KBM-7 (cell line): ENCODE data around the gene CCDC187.
"Not testable (repeated sequence)": the region's sequence is repeated elsewhere in the genome, so short reads cannot be mapped to it uniquely, and the experiment has no call there.

Experiments
- DNase-seq: peaks from one replicate; pipeline ENCODE4 v3.0.0-alpha.2; 2015
- in situ Hi-C: fragments of 300-500 bp; cut with MboI; formaldehyde crosslinking; loops from 2 replicates; pipeline ENCODE4 v1.14.3; 2020; ENCODE audit warnings: low sequenced_read_pairs, low pct_unique_long_range_greater_than_20kb, mixed read lengths

The CCDC187 gene

GRCh38 chr9:136276716-136277115 lies 27.2 kb downstream of the CCDC187 start:
- DNase-seq, result no peak
- in situ Hi-C loops, result loop anchor here (10.0 kb wide), 1 partner anchor 102 kb away; no protein-coding TSS in a partner anchor

- DNase-seq, result no peak
- in situ Hi-C loops, result loop anchor here (10.0 kb wide), 1 partner anchor 101 kb away; no protein-coding TSS in a partner anchor
Measured at GRCh38 chr9:136275655-136276429, 28.1 kb downstream of the CCDC187 start.

GRCh38 chr9:136274786-136275654 lies 28.9 kb downstream of the CCDC187 start:
- no peak for DNase-seq
- in situ Hi-C loops, result loop anchor here (10.0 kb wide), 1 partner anchor 100 kb away; no protein-coding TSS in a partner anchor

GRCh38 chr9:136273921-136274785 lies 29.7 kb downstream of the CCDC187 start:
- in situ Hi-C loops, result loop anchor here (10.0 kb wide), 1 partner anchor 99 kb away; no protein-coding TSS in a partner anchor
- DNase-seq, result no peak

- no peak for DNase-seq
- in situ Hi-C loops, result loop anchor here (10.0 kb wide), 1 partner anchor 99 kb away; no protein-coding TSS in a partner anchor
Measured at GRCh38 chr9:136273244-136273865, 30.5 kb downstream of the CCDC187 start.

GRCh38 chr9:136270173-136270705 lies 33.7 kb downstream of the CCDC187 start:
- in situ Hi-C loops, result loop anchor here (10.0 kb wide), 1 partner anchor 95 kb away; no protein-coding TSS in a partner anchor
- DNase-seq, result peak; percentile 31

- in situ Hi-C loops, result no loop called here
Measured at GRCh38 chr9:136268735-136269134, 35.2 kb downstream of the CCDC187 start.

GRCh38 chr9:136268318-136268717 lies 35.6 kb downstream of the CCDC187 start:
- in situ Hi-C loops, result no loop called here
- no peak for DNase-seq

More at GRCh38 chr9:136268735-136269134, 35.2 kb downstream of the CCDC187 start:
- DNase-seq, result no peak

- peak; percentile 58 for DNase-seq
- in situ Hi-C loops, result no loop called here
Measured at GRCh38 chr9:136267261-136268111, 36.4 kb downstream of the CCDC187 start.

GRCh38 chr9:136266641-136267040 lies 37.3 kb downstream of the CCDC187 start:
- DNase-seq, in situ Hi-C loops: not testable (repeated sequence)

- no peak for DNase-seq
- in situ Hi-C loops, result no loop called here
Measured at GRCh38 chr9:136265561-136266355, 38.1 kb downstream of the CCDC187 start.

GRCh38 chr9:136264441-136265405 lies 39.2 kb downstream of the CCDC187 start:
- in situ Hi-C loops, result no loop called here
- DNase-seq, result no peak

GRCh38 chr9:136264031-136264430 lies 39.9 kb downstream of the CCDC187 start:
- DNase-seq, result no peak
- in situ Hi-C loops, result no loop called here

- in situ Hi-C loops, result no loop called here
- no peak for DNase-seq
Measured at GRCh38 chr9:136262671-136263178, 41.2 kb downstream of the CCDC187 start.

- no peak for DNase-seq
- in situ Hi-C loops, result no loop called here
Measured at GRCh38 chr9:136261686-136262430, 42.0 kb downstream of the CCDC187 start.
